Natural killer cell (primary cell): Measurements from ENCODE around the gene PFKM. TPM values are rescaled to one million over a fixed set of nuclear protein-coding genes. Genes with fewer than 3 reads are reported as not detected.

Source experiments
- ATAC-seq, 3 donors: fragments of 150-1000 bp in 2 of 3; fragments of 200-7000 bp in 1 of 3; cut with Tn5 transposase; 1 replicate in 1 of 3; 2 replicates in 2 of 3; pipeline ENCODE4 v1.10.0; 2021; ENCODE audit warnings: mild to moderate bottlenecking in 2 of 3, moderate library complexity in 2 of 3
- DNase-seq, 2 donors: peaks; one replicate each; pipeline versions ENCODE4 v3.0.0 to v3.0.0-alpha.2; 2013 to 2021; ENCODE audit warnings: mixed read lengths in 1 of 2
- H3K27ac ChIP-seq: one replicate; pipeline ENCODE4 v1.5.1; 2013; ENCODE audit warnings: mild to moderate bottlenecking, low read length
- H3K27me3 ChIP-seq: one replicate; pipeline ENCODE4 v1.6.1; 2013; ENCODE audit warnings: low read length; ENCODE audit not compliant: control insufficient read depth, insufficient read depth
- H3K36me3 ChIP-seq: one replicate; pipeline ENCODE4 v1.6.1; 2013; ENCODE audit warnings: low read length; ENCODE audit not compliant: control insufficient read depth, insufficient read depth
- H3K4me1 ChIP-seq: one replicate; pipeline ENCODE4 v1.6.1; 2013; ENCODE audit warnings: low read length; ENCODE audit not compliant: control insufficient read depth, insufficient read depth
- H3K4me3 ChIP-seq: one replicate; pipeline ENCODE4 v1.5.1; 2013; ENCODE audit warnings: low read length
- H3K9me3 ChIP-seq: one replicate; pipeline ENCODE4 v1.6.1; 2013; ENCODE audit warnings: low read length; ENCODE audit not compliant: control insufficient read depth, insufficient read depth
- H3K27ac Mint-ChIP-seq, 2 donors: one replicate each; pipeline ENCODE4 v1.8.0; 2022; ENCODE audit warnings: mild to moderate bottlenecking in 2 of 2, mixed read lengths in 2 of 2, moderate library complexity in 1 of 2
- H3K27me3 Mint-ChIP-seq, 2 donors: one replicate each; pipeline ENCODE4 v1.8.0; 2022; ENCODE audit warnings: low read depth in 2 of 2, mixed read lengths in 2 of 2
- H3K36me3 Mint-ChIP-seq: one replicate; pipeline ENCODE4 v1.8.0; 2022; ENCODE audit warnings: mixed read lengths
- H3K4me1 Mint-ChIP-seq, 2 donors: one replicate each; pipeline ENCODE4 v1.8.0; 2022; ENCODE audit warnings: mixed read lengths in 2 of 2
- H3K4me3 Mint-ChIP-seq: one replicate; pipeline ENCODE4 v1.8.0; 2022; ENCODE audit warnings: mild to moderate bottlenecking, moderate library complexity, mixed read lengths
- H3K9me3 Mint-ChIP-seq, 2 donors: one replicate each; pipeline ENCODE4 v1.8.0; 2022; ENCODE audit warnings: mixed read lengths in 2 of 2
- WGBS: methylation state at CpG from one replicate; pipeline ENCODE4 v1.1.7; 2013; ENCODE audit warnings: missing lambda C conversion rate; ENCODE audit not compliant: insufficient coverage; 5-methylcytosine and 5-hydroxymethylcytosine counted together
- intact Hi-C: fragments of 100-400 bp; cut with micrococcal nuclease; formaldehyde crosslinking; loops from one replicate; pipeline ENCODE4 v1.14.2; 2022
- total RNA-seq, 4 donors: library from RNA; stranded (reverse); fragments of 120-200 nt in 1 of 4; gene quantifications; one replicate each; pipeline versions ENCODE4 v1.2.3 to v1.2.4, GENCODE V29; 2013 to 2022
- TF ChIP-seq, protein P1 (sequence below): fragments of 200-600 bp; IDR thresholded peaks from one replicate; pipeline ENCODE4 v1.8.0; 2022; ENCODE audit warnings: antibody characterized with exemption

Gene PFKM
- total RNA-seq, 3 donors from 2014 or later (not counting 1 experiment from before 2014, with no cell fraction given) = 6.2 to 13.5 (median 6.4) TPM

DNA sequence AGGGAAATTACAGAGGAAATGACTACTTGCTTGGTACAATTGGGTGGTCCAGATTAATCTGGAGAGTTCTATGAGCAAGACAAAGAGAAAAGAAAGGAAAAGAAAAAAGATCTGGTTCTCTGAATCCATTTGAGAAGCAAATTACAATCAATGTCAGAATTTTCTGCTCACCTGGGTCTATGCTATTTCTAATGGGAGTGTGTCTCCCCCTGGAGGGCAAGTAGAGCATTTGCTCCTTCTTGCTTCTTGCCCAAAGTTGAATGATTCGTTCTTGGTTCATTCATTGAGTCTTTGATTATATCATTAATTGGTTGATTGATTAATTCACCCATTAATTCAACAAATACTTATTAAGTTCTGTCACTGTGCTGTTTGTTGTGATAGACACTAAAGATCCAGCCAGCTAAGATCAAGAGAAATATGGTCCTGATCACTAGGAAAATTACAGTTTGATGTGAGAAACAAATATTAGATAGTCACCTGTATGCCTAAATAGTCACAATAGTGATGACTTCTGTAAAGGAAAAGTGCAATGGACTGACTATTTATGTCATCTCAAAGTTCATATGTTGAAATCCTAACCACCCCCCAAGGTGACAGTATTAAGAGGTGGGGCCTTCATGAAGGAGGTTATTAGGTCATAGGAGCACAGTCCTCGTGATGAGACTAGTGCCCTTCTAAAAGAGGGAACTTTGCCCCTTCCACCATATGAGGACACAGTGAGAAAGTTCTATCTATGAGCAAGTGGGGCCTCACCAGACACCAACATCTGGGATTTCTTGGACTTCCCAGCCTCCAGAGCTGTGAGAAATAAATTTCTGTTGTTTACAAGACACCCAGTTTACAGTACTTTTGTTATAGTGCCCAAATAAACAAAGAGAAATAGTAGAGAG lies 46.2 kb downstream of the PFKM start:
- H3K4me3 ChIP-seq = no peak overlapping the region
- TF ChIP-seq, protein P1, sequence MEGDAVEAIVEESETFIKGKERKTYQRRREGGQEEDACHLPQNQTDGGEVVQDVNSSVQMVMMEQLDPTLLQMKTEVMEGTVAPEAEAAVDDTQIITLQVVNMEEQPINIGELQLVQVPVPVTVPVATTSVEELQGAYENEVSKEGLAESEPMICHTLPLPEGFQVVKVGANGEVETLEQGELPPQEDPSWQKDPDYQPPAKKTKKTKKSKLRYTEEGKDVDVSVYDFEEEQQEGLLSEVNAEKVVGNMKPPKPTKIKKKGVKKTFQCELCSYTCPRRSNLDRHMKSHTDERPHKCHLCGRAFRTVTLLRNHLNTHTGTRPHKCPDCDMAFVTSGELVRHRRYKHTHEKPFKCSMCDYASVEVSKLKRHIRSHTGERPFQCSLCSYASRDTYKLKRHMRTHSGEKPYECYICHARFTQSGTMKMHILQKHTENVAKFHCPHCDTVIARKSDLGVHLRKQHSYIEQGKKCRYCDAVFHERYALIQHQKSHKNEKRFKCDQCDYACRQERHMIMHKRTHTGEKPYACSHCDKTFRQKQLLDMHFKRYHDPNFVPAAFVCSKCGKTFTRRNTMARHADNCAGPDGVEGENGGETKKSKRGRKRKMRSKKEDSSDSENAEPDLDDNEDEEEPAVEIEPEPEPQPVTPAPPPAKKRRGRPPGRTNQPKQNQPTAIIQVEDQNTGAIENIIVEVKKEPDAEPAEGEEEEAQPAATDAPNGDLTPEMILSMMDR = peak; percentile 97
- no peak overlapping the region for H3K27ac ChIP-seq
- no peaks in the 10 kb centered on the region for H3K36me3 ChIP-seq
- peak; percentile 76 to 93 (median 81) for ATAC-seq
- H3K4me1 Mint-ChIP-seq = no peaks in the 10 kb centered on the region
- no peaks in the 10 kb centered on the region for H3K4me1 ChIP-seq
- 57% methylated on average over 1 of the region's 2 CpGs for WGBS
- H3K27me3 Mint-ChIP-seq = peaks cover 17% of the 10 kb centered on the region in 2 donors
- intact Hi-C loops = loop anchor here (1.0 to 5.0 kb wide), 4 partner anchors 59 to 448 kb away; partner anchors contain the start of genes SENP1 and VDR
- H3K9me3 ChIP-seq = no peaks in the 10 kb centered on the region
- no peak overlapping the region for H3K4me3 Mint-ChIP-seq
- DNase-seq = peak in 1 of 2 donors; percentile 89
- no peaks in the 10 kb centered on the region for H3K27me3 ChIP-seq
- H3K36me3 Mint-ChIP-seq = no peaks in the 10 kb centered on the region
- no peak overlapping the region for H3K27ac Mint-ChIP-seq
- H3K9me3 Mint-ChIP-seq = no peaks in the 10 kb centered on the region

DNA sequence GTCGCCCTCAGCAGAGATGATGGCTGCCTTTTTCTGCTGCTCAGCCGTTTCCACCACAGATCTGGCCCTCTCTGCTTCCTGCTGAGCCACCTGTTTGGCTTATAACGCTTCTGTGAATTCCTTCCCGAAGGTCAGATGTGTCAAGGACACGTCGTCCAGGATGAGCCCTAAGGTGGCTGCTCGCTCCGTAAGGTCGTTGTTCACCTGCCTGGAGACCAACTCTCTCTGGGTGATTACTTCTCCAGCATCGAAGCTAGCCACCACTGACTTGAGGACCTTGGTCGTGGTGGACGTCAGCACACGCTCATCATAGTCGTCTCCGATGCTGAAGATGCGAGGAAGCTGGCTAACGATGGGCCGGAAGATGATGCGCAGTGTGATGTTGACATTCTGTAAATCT lies 49.8 kb downstream of the PFKM start:
- no peaks in the 10 kb centered on the region for H3K4me1 Mint-ChIP-seq
- ATAC-seq (no peak), DNase-seq (no peak)
- no peak overlapping the region for H3K4me3 Mint-ChIP-seq
- H3K36me3 Mint-ChIP-seq = no peaks in the 10 kb centered on the region
- TF ChIP-seq, protein P1 = no peak
- no peaks in the 10 kb centered on the region for H3K27me3 ChIP-seq
- no peaks in the 10 kb centered on the region for H3K9me3 ChIP-seq
- no peak overlapping the region for H3K27ac ChIP-seq
- intact Hi-C loops = loop anchor here (5.0 kb wide), 2 partner anchors 267 to 452 kb away; partner anchors contain the start of gene VDR
- no peak overlapping the region for H3K4me3 ChIP-seq
- no peak overlapping the region for H3K27ac Mint-ChIP-seq
- no peaks in the 10 kb centered on the region for H3K9me3 Mint-ChIP-seq
- 93% methylated on average over 19 of the region's 19 CpGs for WGBS
- no peaks in the 10 kb centered on the region for H3K36me3 ChIP-seq
- peaks cover 9 to 17% of the 10 kb centered on the region in 2 donors for H3K27me3 Mint-ChIP-seq
- H3K4me1 ChIP-seq = no peaks in the 10 kb centered on the region

DNA sequence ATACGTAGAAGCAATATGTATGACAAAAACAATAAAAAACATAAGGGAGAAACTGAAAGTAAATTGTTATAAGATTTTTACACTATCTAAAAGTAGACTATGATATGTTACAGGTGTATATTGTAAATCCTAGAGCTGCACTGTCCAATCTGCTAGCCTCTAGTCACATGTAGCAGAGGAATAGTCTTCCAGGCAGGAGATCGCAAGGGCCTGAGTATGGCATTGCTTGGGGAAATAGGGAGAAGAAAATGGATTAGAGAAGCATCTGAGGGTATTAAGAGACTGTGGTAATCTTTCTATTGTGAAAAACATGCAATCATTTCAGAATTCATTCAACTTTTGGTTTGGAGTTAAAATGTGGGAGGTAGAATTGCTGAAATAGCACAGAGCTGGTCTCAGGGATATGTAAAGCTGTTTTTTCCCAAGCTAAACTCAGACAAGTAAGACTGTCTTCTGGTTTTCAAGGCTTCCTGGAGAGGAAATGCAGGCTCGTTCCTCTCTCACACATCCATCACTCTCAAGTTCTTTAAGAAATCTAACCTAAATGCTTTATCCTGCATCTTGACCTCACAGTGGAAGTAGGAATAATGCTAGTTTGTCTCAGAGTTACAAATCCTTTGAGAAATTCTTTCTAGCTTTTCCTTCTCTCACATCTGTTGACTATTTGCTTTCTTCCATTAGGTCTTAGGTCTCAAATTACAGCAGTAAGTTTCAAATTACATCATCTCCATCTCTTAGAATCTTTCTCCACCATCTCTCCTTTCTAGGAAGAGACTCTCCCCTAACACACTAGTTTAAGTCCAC lies 56.7 kb downstream of the PFKM start:
- Histone ChIP-seq H3K9me3 (no peaks in the 10 kb centered on the region), H3K27me3 (peaks cover 4% of the 10 kb centered on the region), H3K4me3 (no peak overlapping the region), H3K27ac (no peak overlapping the region), H3K36me3 (no peaks in the 10 kb centered on the region), H3K4me1 (no peaks in the 10 kb centered on the region)
- no peaks in the 10 kb centered on the region for H3K36me3 Mint-ChIP-seq
- TF ChIP-seq, protein P1 = no peak
- DNase-seq = no peak
- no peaks in the 10 kb centered on the region for H3K9me3 Mint-ChIP-seq
- H3K4me1 Mint-ChIP-seq = no peaks in the 10 kb centered on the region
- no peak for ATAC-seq
- intact Hi-C loops = no loop called here
- WGBS = 57% methylated on average over 2 of the region's 3 CpGs
- H3K27ac Mint-ChIP-seq = no peak overlapping the region
- H3K4me3 Mint-ChIP-seq = no peak overlapping the region
- H3K27me3 Mint-ChIP-seq = peaks cover 22 to 25% of the 10 kb centered on the region in 2 donors
